Measurements from ENCODE around the gene DOP1A.

GRCh38 chr6:83071023-83071422, 3.6 kb downstream of the DOP1A start:
- TF ChIP-seq XBP1 (CRISPR knock-in tag; IDR thresholded peaks at IDR 0.05): no peak
- TF ChIP-seq XRCC5 (optimal IDR thresholded peaks at IDR 0.05; ENCODE audit: low read length): no peak
- no peak for TF ChIP-seq POLR2AphosphoS5 (IDR thresholded peaks at IDR 0.05; ENCODE audit: low read depth, low read length)
- TF ChIP-seq RFXAP (CRISPR knock-in tag; IDR thresholded peaks at IDR 0.05; ENCODE audit: borderline replicate concordance): no peak
- TF ChIP-seq ELF4 (CRISPR knock-in tag; IDR thresholded peaks at IDR 0.05; ENCODE audit: borderline replicate concordance): no peak
- no peak for TF ChIP-seq TFDP2 (CRISPR knock-in tag; IDR thresholded peaks at IDR 0.05)
- no peak for TF ChIP-seq BHLHE40 (IDR thresholded peaks at IDR 0.05; ENCODE audit: low read length)
- no peak for TF ChIP-seq JUND (CRISPR knock-in tag; IDR thresholded peaks at IDR 0.05)
- TF ChIP-seq ZKSCAN8 (CRISPR knock-in tag; IDR thresholded peaks at IDR 0.05; ENCODE audit: borderline replicate concordance): no peak
- TF ChIP-seq, protein P1, sequence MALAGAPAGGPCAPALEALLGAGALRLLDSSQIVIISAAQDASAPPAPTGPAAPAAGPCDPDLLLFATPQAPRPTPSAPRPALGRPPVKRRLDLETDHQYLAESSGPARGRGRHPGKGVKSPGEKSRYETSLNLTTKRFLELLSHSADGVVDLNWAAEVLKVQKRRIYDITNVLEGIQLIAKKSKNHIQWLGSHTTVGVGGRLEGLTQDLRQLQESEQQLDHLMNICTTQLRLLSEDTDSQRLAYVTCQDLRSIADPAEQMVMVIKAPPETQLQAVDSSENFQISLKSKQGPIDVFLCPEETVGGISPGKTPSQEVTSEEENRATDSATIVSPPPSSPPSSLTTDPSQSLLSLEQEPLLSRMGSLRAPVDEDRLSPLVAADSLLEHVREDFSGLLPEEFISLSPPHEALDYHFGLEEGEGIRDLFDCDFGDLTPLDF (CRISPR knock-in tag; IDR thresholded peaks at IDR 0.05): no peak
- TF ChIP-seq ZSCAN30 (CRISPR knock-in tag; IDR thresholded peaks at IDR 0.05): no peak
- no peak for TF ChIP-seq LBX2 (CRISPR knock-in tag; IDR thresholded peaks at IDR 0.05; ENCODE audit: borderline replicate concordance)
